ENCODE data around the gene RHEX. TPM values are rescaled to one million over a fixed set of nuclear protein-coding genes. Genes with fewer than 3 reads are reported as not detected.

Gene RHEX
- total and polyA plus RNA-seq, 2 of the 13 experiments (the other 11 are each of a cell fraction or from before 2014, with no cell fraction given), result 1.4 to 2.7 TPM

DNA sequence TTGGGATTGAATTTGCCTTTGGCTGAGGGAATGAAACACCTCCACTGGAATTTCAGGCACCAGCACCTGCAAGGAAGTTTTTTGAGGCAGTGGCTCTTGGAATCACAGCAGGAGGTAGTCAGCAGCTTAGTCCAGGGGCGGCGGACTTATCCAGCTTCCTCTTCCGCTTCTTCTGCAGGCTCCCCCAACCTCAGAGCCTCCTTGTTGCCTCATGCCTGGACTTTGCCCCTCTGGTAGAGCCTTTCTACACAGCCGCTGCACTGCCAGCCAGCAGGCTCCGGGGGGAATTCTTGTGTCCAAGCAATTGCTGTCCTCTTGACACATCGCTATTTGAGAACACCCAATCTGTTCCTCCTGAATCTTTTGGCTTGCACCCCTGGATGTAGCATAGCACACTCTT is 4.4 kb upstream of the RHEX start (continued):
- TF ChIP-seq ZNF614 (CRISPR knock-in tag; IDR thresholded peaks at IDR 0.05; ENCODE audit: borderline replicate concordance) (peak; percentile 80; the same call in 1 of the 2 replicates), POGZ (CRISPR knock-in tag; IDR thresholded peaks at IDR 0.05) (peak; percentile 52; the same call in 1 of the 2 replicates), FOXJ3 (CRISPR knock-in tag; IDR thresholded peaks at IDR 0.05; ENCODE audit: borderline replicate concordance) (peak; percentile 42; the same call in 1 of the 2 replicates), ZZZ3 (CRISPR knock-in tag; IDR thresholded peaks at IDR 0.05; ENCODE audit: borderline replicate concordance) (no peak), ZNF343 (CRISPR knock-in tag; IDR thresholded peaks at IDR 0.05) (no peak), MTF1 (CRISPR knock-in tag; IDR thresholded peaks at IDR 0.05) (no peak), SNRNP70 (IDR thresholded peaks at IDR 0.05; ENCODE audit: low read depth, low read length) (no peak), PCBP1 (IDR thresholded peaks at IDR 0.05; ENCODE audit: borderline replicate concordance, low read depth, low read length) (no peak), TBX3 (IDR thresholded peaks at IDR 0.05; ENCODE audit: borderline replicate concordance) (no peak), ZNF124 (CRISPR knock-in tag; IDR thresholded peaks at IDR 0.05) (0 out of 2 replicates have a peak, but pooled peaks have one; percentile 13), KAT2B (IDR thresholded peaks at IDR 0.05; ENCODE audit: borderline replicate concordance, low read depth, low read length) (no peak), RARA (CRISPR knock-in tag; IDR thresholded peaks at IDR 0.05) (peak; percentile 24; the same call in 1 of the 2 replicates), NFYC (CRISPR knock-in tag; IDR thresholded peaks at IDR 0.05) (no peak), THAP11 (CRISPR knock-in tag; IDR thresholded peaks at IDR 0.05) (peak; percentile 41; the same call in 1 of the 2 replicates), TEAD3 (CRISPR knock-in tag; optimal IDR thresholded peaks at IDR 0.05; ENCODE audit: borderline replicate concordance) (peak; percentile 51), GLI4 (CRISPR knock-in tag; IDR thresholded peaks at IDR 0.05; ENCODE audit: borderline replicate concordance) (no peak)
- TF ChIP-seq, protein P1, sequence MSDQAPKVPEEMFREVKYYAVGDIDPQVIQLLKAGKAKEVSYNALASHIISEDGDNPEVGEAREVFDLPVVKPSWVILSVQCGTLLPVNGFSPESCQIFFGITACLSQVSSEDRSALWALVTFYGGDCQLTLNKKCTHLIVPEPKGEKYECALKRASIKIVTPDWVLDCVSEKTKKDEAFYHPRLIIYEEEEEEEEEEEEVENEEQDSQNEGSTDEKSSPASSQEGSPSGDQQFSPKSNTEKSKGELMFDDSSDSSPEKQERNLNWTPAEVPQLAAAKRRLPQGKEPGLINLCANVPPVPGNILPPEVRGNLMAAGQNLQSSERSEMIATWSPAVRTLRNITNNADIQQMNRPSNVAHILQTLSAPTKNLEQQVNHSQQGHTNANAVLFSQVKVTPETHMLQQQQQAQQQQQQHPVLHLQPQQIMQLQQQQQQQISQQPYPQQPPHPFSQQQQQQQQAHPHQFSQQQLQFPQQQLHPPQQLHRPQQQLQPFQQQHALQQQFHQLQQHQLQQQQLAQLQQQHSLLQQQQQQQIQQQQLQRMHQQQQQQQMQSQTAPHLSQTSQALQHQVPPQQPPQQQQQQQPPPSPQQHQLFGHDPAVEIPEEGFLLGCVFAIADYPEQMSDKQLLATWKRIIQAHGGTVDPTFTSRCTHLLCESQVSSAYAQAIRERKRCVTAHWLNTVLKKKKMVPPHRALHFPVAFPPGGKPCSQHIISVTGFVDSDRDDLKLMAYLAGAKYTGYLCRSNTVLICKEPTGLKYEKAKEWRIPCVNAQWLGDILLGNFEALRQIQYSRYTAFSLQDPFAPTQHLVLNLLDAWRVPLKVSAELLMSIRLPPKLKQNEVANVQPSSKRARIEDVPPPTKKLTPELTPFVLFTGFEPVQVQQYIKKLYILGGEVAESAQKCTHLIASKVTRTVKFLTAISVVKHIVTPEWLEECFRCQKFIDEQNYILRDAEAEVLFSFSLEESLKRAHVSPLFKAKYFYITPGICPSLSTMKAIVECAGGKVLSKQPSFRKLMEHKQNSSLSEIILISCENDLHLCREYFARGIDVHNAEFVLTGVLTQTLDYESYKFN (CRISPR knock-in tag; conservative IDR thresholded peaks at IDR 0.05), result peak; percentile 81
- TF ChIP-seq, protein P2, sequence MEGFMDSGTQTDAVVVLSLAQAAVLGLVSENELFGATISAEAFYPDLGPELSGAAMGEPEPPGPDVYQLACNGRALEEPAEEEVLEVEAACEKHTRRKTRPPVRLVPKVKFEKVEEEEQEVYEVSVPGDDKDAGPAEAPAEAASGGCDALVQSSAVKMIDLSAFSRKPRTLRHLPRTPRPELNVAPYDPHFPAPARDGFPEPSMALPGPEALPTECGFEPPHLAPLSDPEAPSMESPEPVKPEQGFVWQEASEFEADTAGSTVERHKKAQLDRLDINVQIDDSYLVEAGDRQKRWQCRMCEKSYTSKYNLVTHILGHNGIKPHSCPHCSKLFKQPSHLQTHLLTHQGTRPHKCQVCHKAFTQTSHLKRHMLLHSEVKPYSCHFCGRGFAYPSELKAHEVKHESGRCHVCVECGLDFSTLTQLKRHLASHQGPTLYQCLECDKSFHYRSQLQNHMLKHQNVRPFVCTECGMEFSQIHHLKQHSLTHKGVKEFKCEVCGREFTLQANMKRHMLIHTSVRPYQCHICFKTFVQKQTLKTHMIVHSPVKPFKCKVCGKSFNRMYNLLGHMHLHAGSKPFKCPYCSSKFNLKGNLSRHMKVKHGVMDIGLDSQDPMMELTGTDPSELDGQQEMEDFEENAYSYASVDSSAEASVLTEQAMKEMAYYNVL (CRISPR knock-in tag; IDR thresholded peaks at IDR 0.05; ENCODE audit: borderline replicate concordance), result no peak
- TF ChIP-seq, protein P3, sequence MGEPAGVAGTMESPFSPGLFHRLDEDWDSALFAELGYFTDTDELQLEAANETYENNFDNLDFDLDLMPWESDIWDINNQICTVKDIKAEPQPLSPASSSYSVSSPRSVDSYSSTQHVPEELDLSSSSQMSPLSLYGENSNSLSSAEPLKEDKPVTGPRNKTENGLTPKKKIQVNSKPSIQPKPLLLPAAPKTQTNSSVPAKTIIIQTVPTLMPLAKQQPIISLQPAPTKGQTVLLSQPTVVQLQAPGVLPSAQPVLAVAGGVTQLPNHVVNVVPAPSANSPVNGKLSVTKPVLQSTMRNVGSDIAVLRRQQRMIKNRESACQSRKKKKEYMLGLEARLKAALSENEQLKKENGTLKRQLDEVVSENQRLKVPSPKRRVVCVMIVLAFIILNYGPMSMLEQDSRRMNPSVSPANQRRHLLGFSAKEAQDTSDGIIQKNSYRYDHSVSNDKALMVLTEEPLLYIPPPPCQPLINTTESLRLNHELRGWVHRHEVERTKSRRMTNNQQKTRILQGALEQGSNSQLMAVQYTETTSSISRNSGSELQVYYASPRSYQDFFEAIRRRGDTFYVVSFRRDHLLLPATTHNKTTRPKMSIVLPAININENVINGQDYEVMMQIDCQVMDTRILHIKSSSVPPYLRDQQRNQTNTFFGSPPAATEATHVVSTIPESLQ (CRISPR knock-in tag; conservative IDR thresholded peaks at IDR 0.05), result no peak
- TF ChIP-seq, protein P4, sequence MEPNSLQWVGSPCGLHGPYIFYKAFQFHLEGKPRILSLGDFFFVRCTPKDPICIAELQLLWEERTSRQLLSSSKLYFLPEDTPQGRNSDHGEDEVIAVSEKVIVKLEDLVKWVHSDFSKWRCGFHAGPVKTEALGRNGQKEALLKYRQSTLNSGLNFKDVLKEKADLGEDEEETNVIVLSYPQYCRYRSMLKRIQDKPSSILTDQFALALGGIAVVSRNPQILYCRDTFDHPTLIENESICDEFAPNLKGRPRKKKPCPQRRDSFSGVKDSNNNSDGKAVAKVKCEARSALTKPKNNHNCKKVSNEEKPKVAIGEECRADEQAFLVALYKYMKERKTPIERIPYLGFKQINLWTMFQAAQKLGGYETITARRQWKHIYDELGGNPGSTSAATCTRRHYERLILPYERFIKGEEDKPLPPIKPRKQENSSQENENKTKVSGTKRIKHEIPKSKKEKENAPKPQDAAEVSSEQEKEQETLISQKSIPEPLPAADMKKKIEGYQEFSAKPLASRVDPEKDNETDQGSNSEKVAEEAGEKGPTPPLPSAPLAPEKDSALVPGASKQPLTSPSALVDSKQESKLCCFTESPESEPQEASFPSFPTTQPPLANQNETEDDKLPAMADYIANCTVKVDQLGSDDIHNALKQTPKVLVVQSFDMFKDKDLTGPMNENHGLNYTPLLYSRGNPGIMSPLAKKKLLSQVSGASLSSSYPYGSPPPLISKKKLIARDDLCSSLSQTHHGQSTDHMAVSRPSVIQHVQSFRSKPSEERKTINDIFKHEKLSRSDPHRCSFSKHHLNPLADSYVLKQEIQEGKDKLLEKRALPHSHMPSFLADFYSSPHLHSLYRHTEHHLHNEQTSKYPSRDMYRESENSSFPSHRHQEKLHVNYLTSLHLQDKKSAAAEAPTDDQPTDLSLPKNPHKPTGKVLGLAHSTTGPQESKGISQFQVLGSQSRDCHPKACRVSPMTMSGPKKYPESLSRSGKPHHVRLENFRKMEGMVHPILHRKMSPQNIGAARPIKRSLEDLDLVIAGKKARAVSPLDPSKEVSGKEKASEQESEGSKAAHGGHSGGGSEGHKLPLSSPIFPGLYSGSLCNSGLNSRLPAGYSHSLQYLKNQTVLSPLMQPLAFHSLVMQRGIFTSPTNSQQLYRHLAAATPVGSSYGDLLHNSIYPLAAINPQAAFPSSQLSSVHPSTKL (CRISPR knock-in tag; IDR thresholded peaks at IDR 0.05), result peak; percentile 93

Data from HepG2 (cell line).